Measurements from ENCODE around the gene TBC1D22A. TPM values are rescaled to one million over a fixed set of nuclear protein-coding genes. Genes with fewer than 3 reads are reported as not detected.

TBC1D22A gene
- total RNA-seq, 4 donors from 2014 or later = 18.8 to 25.2 (median 23.1) TPM

DNA sequence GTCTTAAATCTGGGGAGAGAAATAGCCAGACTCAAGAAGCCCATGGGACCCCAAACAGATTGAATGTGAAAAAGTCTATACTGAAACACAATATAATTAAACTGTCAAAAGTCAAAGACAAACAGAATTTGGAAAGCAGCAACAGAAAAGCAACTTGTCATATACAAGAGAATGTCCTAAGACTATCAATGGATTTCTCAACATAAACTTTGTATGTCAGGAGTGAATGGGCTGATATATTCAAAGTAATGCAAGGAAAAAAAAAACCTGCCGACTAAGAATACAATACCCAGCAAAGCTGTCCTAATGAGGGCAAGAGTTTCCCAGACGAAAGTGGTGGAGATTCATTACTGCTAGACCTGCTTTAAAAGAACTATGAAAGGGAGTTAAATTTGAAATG, 73.2 kb downstream of the TBC1D22A start:
- no peak overlapping the region for H3K4me3 ChIP-seq
- intact Hi-C loops (cut with DNase I; ENCODE audit: low total_unique reads) (no loop called here), in situ Hi-C loops (cut with MboI; ENCODE audit: low sequenced_read_pairs in 4 of 4) (no loop called here)
- H3K36me3 ChIP-seq = peaks cover 0 to 9% of the 10 kb centered on the region in 2 donors
- no peak overlapping the region for H3K27ac ChIP-seq
- H3K27me3 ChIP-seq = no peaks in the 10 kb centered on the region
- DNase-seq (no peak), ATAC-seq (no peak)
- peaks cover 0 to 9% (median 0%) of the 10 kb centered on the region in 3 donors for H3K9me3 ChIP-seq
- no peaks in the 10 kb centered on the region for H3K4me1 ChIP-seq
- TF ChIP-seq, protein P1, sequence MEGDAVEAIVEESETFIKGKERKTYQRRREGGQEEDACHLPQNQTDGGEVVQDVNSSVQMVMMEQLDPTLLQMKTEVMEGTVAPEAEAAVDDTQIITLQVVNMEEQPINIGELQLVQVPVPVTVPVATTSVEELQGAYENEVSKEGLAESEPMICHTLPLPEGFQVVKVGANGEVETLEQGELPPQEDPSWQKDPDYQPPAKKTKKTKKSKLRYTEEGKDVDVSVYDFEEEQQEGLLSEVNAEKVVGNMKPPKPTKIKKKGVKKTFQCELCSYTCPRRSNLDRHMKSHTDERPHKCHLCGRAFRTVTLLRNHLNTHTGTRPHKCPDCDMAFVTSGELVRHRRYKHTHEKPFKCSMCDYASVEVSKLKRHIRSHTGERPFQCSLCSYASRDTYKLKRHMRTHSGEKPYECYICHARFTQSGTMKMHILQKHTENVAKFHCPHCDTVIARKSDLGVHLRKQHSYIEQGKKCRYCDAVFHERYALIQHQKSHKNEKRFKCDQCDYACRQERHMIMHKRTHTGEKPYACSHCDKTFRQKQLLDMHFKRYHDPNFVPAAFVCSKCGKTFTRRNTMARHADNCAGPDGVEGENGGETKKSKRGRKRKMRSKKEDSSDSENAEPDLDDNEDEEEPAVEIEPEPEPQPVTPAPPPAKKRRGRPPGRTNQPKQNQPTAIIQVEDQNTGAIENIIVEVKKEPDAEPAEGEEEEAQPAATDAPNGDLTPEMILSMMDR (IDR thresholded peaks at IDR 0.05 in 4 of 5, conservative IDR thresholded peaks at IDR 0.05 in 1 of 5) = no peak
- TF ChIP-seq POLR2A (IDR thresholded peaks at IDR 0.05) = no peak

DNA sequence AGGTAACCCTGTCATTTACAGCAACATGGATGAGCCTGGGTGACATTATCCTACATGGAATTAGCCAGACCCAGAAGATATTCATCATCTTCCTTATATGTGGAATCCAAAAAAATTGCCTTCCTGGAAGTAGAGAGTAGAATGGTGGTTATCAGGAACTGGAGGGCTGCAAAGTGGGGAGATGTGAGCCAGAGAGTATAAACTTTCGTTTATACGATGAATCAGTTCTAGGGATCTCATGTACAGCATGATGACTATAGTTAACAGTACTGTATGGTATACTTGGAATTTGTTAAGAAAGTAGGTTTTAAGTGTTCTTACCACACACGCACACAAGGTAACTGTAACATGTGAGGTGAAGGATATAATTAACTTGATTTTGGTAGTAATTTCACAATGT, 79.1 kb downstream of the TBC1D22A start:
- DNase-seq (no peak), ATAC-seq (no peak)
- Histone ChIP-seq H3K36me3 (no peaks in the 10 kb centered on the region), H3K4me1 (peaks cover 7 to 25% of the 10 kb centered on the region in 2 donors), H3K4me3 (no peak overlapping the region), H3K27ac (no peak overlapping the region), H3K9me3 (no peaks in the 10 kb centered on the region), H3K27me3 (no peaks in the 10 kb centered on the region)
- TF ChIP-seq, protein P1 (IDR thresholded peaks at IDR 0.05 in 4 of 5, conservative IDR thresholded peaks at IDR 0.05 in 1 of 5) = no peak
- TF ChIP-seq POLR2A (IDR thresholded peaks at IDR 0.05) = no peak
- in situ Hi-C loops (cut with MboI; ENCODE audit: low sequenced_read_pairs in 4 of 4) = no loop called here
- intact Hi-C loops (cut with DNase I; ENCODE audit: low total_unique reads) = loop anchor here (5.0 kb wide), 1 partner anchor 96 kb away; no protein-coding TSS in a partner anchor

DNA sequence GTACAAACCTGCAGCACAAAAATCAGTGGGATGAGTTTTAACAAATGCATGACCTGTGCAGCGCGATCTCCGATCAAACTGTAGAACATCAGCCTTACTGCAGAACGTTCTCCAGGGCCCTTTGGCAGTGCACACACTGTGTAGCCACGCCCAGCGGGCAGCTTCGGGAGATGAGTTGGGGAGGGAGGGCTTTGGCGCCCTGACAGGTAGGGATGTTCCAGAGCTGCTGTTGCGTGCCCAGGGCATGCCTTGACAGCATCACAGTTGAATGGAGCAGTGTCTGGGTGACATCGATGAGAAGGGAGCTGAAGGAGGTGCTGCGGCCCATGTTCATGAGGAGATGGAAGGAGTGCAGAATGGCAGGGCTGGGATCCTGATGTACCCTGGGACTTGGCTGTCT, 80.2 kb downstream of the TBC1D22A start:
- ATAC-seq = peak; percentile 58 to 69
- in situ Hi-C loops (cut with MboI; ENCODE audit: low sequenced_read_pairs in 4 of 4) = no loop called here
- intact Hi-C loops (cut with DNase I; ENCODE audit: low total_unique reads) = loop anchor here (5.0 kb wide), 1 partner anchor 95 kb away; no protein-coding TSS in a partner anchor

DNA sequence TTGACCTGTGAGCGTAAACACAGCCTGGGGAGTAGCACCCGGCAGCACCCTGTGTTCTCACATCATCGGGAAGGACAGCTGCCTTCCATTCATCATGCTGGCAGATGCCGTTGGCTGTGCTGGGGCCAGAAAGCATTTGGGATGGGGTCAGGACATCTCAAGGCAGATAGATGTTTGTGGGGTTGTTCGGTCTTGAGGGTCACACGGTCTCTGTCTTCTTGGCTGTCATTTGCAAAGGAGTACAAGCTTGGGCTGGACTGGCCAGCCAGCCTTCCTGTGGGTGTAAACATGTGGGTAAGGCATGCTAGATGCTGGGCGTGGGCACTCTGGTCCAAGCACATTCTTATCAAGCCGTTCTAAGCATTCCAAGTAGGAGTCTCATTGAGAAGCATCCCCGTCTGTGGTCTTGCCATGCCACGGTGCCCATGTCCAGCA, 81.4 kb downstream of the TBC1D22A start:
- H3K36me3 ChIP-seq = no peaks in the 10 kb centered on the region
- H3K27me3 ChIP-seq = no peaks in the 10 kb centered on the region
- TF ChIP-seq POLR2A (IDR thresholded peaks at IDR 0.05) = no peak
- TF ChIP-seq, protein P1 (IDR thresholded peaks at IDR 0.05 in 4 of 5, conservative IDR thresholded peaks at IDR 0.05 in 1 of 5) = no peak
- H3K4me1 ChIP-seq = peaks cover 7 to 25% of the 10 kb centered on the region in 2 donors
- in situ Hi-C loops (cut with MboI; ENCODE audit: low sequenced_read_pairs in 4 of 4) = no loop called here
- no peaks in the 10 kb centered on the region for H3K9me3 ChIP-seq
- H3K27ac ChIP-seq = peak overlapping the region in 1 of 4 donors; percentile 45
- ATAC-seq (peak; percentile 58 to 86), DNase-seq (peak; percentile 35 to 44)
- H3K4me3 ChIP-seq = no peak overlapping the region
- intact Hi-C loops (cut with DNase I; ENCODE audit: low total_unique reads) = loop anchor here (5.0 kb wide), 1 partner anchor 93 kb away; no protein-coding TSS in a partner anchor

More for the DNA sequence above, 80.2 kb downstream of the TBC1D22A start:
- peak overlapping the region in 1 of 4 donors; percentile 18 for H3K27ac ChIP-seq
- no peak overlapping the region for H3K4me3 ChIP-seq
- H3K9me3 ChIP-seq = no peaks in the 10 kb centered on the region
- H3K4me1 ChIP-seq = peaks cover 7 to 25% of the 10 kb centered on the region in 2 donors
- TF ChIP-seq POLR2A (IDR thresholded peaks at IDR 0.05) = no peak
- no peaks in the 10 kb centered on the region for H3K27me3 ChIP-seq
- peak; percentile 29 to 58 for DNase-seq
- H3K36me3 ChIP-seq = no peaks in the 10 kb centered on the region

DNA sequence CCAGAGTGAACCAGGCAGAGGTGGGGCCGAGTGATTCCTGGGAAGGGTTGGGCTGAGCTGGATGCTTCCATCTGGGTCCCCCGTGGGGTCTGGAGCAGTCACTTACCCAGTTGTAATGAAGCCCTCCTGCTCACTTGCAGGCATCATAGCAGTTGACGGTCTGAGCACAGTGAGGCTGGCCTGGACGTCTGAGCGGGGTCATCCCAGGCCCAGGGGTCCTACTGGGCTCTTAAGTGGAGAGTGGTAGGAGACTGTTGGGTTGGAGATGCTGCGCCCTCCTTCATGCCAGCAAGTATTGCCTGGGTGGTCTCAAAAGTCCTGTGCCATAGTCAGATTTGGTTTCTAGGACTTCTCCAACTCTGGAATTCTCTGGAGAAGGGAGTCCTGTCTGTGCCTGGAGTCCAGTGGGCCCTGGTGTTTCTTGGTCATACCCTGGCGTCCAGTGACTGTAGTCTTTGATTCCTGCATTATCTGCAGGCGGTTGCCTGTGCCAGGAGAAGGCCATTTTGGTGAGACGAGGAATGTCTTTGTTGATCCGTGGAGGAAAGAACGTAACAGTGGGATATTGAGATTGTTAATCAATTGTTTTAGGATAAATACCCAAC, 82.3 kb downstream of the TBC1D22A start:
- Histone ChIP-seq H3K4me1 (peaks cover 11 to 25% of the 10 kb centered on the region in 2 donors), H3K27ac (no peak overlapping the region), H3K36me3 (peaks cover 0 to 2% of the 10 kb centered on the region in 2 donors), H3K9me3 (no peaks in the 10 kb centered on the region), H3K27me3 (no peaks in the 10 kb centered on the region), H3K4me3 (peak overlapping the region in 1 of 4 donors; percentile 14)
- intact Hi-C loops (cut with DNase I; ENCODE audit: low total_unique reads) = loop anchor here (5.0 kb wide), 1 partner anchor 93 kb away; no protein-coding TSS in a partner anchor
- no peak for DNase-seq
- no peak for ATAC-seq
- in situ Hi-C loops (cut with MboI; ENCODE audit: low sequenced_read_pairs in 4 of 4) = no loop called here
- TF ChIP-seq, protein P1 (IDR thresholded peaks at IDR 0.05 in 4 of 5, conservative IDR thresholded peaks at IDR 0.05 in 1 of 5) = no peak
- TF ChIP-seq POLR2A (IDR thresholded peaks at IDR 0.05) = no peak

Data from gastrocnemius medialis (tissue), 4 donors.